H1 (cell line): ENCODE measurements around the gene HOXB5. TPM values are rescaled to one million over a fixed set of nuclear protein-coding genes. Genes with fewer than 3 reads are reported as not detected.
A peak's percentile ranks its signal among the peaks of the same experiment; 100 is the strongest.

ENCODE experiments used
- CTCF ChIA-PET: fragments of 300-600 bp; sonication (Branson Sonifier 250); formaldehyde crosslinking; loops from one replicate; lab custom pipeline; 2021; ENCODE audit not compliant: partially characterized antibody; lab: Charles Lee
- POLR2A ChIA-PET: fragments of 300-600 bp; sonication (Branson Sonifier 250); formaldehyde crosslinking; loops from one replicate; lab custom pipeline; 2021; ENCODE audit warnings: inconsistent platforms; ENCODE audit not compliant: partially characterized antibody; lab: Charles Lee
- DNase-seq, 2 experiments: peaks; one replicate each; pipeline versions ENCODE4 v3.0.0 to v3.0.0-alpha.2; 2010 to 2022; ENCODE audit warnings: low spot score in 2 of 2, low read depth in 1 of 2, mixed read lengths in 1 of 2
- FAIRE-seq: peaks from 2 replicates; lab custom pipeline; 2011; peaks lifted over from hg19 to GRCh38; lab: Jason Lieb, UNC
- H2AFZ ChIP-seq: 2 replicates; pipeline ENCODE4 v1.8.1; 2012; ENCODE audit warnings: low read length, inconsistent platforms
- H2AK5ac ChIP-seq: 2 replicates; pipeline ENCODE4 v1.6.1; 2013; ENCODE audit warnings: low read depth, low read length
- H2BK120ac ChIP-seq: replicated peaks from 2 replicates; pipeline ENCODE3; 2013; ENCODE audit warnings: low read depth, low read length, inconsistent platforms
- H2BK12ac ChIP-seq: 2 replicates; pipeline ENCODE4 v1.6.1; 2013; ENCODE audit warnings: low read depth, low read length
- H2BK15ac ChIP-seq: 2 replicates; pipeline ENCODE4 v1.6.1; 2013; ENCODE audit warnings: low read length
- H2BK20ac ChIP-seq: 2 replicates; pipeline ENCODE4 v1.6.1; 2013; ENCODE audit warnings: low read length
- H2BK5ac ChIP-seq: 2 replicates; pipeline ENCODE4 v1.6.1; 2013; ENCODE audit warnings: low read depth, low read length
- H3K14ac ChIP-seq: 2 replicates; pipeline ENCODE4 v1.6.1; 2013; ENCODE audit warnings: inconsistent platforms; ENCODE audit not compliant: insufficient read length
- H3K18ac ChIP-seq: 2 replicates; pipeline ENCODE4 v1.6.1; 2013; ENCODE audit warnings: low read length; ENCODE audit errors: extremely low read depth
- H3K23ac ChIP-seq: 2 replicates; pipeline ENCODE4 v1.6.1; 2013; ENCODE audit warnings: inconsistent platforms; ENCODE audit not compliant: insufficient read length
- H3K23me2 ChIP-seq: 2 replicates; pipeline ENCODE4 v1.6.1; 2013; ENCODE audit warnings: low read depth, low read length
- H3K27ac ChIP-seq: 2 replicates; pipeline ENCODE4 v1.6.1; 2011; ENCODE audit warnings: low read depth, low read length, inconsistent platforms
- H3K27me3 ChIP-seq, 4 experiments: replicated peaks in 1 of 4; 1 replicate in 1 of 4; 2 replicates in 3 of 4; pipeline versions ENCODE4 v1.6.1 to v1.8.1; 2011 to 2013; ENCODE audit warnings: low read length in 3 of 4, mild to moderate bottlenecking in 3 of 4, inconsistent platforms in 2 of 4, mixed read lengths in 2 of 4, moderate library complexity in 1 of 4; ENCODE audit not compliant: control insufficient read depth in 3 of 4, insufficient read depth in 3 of 4; ENCODE audit errors: extremely low read depth in 1 of 4
- H3K36me3 ChIP-seq, 4 experiments: 2 replicates each; pipeline versions ENCODE4 v1.6.1 to v1.8.1; 2011 to 2013; ENCODE audit warnings: mild to moderate bottlenecking in 4 of 4, low read length in 3 of 4, moderate library complexity in 2 of 4, control low read depth in 1 of 4, inconsistent platforms in 1 of 4; ENCODE audit not compliant: insufficient read depth in 4 of 4, control insufficient read depth in 2 of 4
- H3K4ac ChIP-seq: replicated peaks from 2 replicates; pipeline ENCODE3; 2013; ENCODE audit warnings: low read length, low read depth, mixed read lengths, inconsistent platforms; ENCODE audit not compliant: insufficient read length
- H3K4me1 ChIP-seq, 4 experiments: replicated peaks in 1 of 4; 1 replicate in 1 of 4; 2 replicates in 3 of 4; pipeline versions ENCODE4 v1.6.1 to v1.8.1; 2011 to 2013; ENCODE audit warnings: low read length in 3 of 4, inconsistent platforms in 2 of 4, mixed read lengths in 1 of 4; ENCODE audit not compliant: insufficient read depth in 4 of 4, control insufficient read depth in 3 of 4
- H3K4me2 ChIP-seq, 2 experiments: 2 replicates each; pipeline versions ENCODE4 v1.6.1 to v1.8.1; 2011 to 2013; ENCODE audit warnings: low read depth in 2 of 2, low read length in 2 of 2, control low read depth in 1 of 2, inconsistent platforms in 1 of 2, mild to moderate bottlenecking in 1 of 2; ENCODE audit not compliant: insufficient read depth in 1 of 2
- H3K4me3 ChIP-seq, 4 experiments: fragments of 200-600, 300-600 bp in 1 of 4; sonication (generic), shearing (Covaris generic), sonication (Bioruptor Twin) in 1 of 4; 2 replicates each; pipeline versions ENCODE4 v1.5.1 to v1.8.1; 2011 to 2016; ENCODE audit warnings: low read length in 4 of 4, low read depth in 3 of 4, control low read depth in 2 of 4, inconsistent platforms in 2 of 4, mild to moderate bottlenecking in 2 of 4, mixed read lengths in 1 of 4, moderate library complexity in 1 of 4; ENCODE audit not compliant: insufficient read depth in 2 of 4; ENCODE audit errors: extremely low read depth in 1 of 4
- H3K56ac ChIP-seq: replicated peaks from 2 replicates; pipeline ENCODE3; 2013; ENCODE audit warnings: low read depth, mild to moderate bottlenecking, mixed read lengths, low read length, inconsistent platforms; ENCODE audit not compliant: insufficient read length
- H3K79me1 ChIP-seq: 2 replicates; pipeline ENCODE4 v1.6.1; 2013; ENCODE audit warnings: low read depth, low read length, control low read depth
- H3K79me2 ChIP-seq, 2 experiments: 2 replicates each; pipeline versions ENCODE4 v1.6.1 to v1.8.1; 2012 to 2013; ENCODE audit warnings: low read length in 2 of 2, mild to moderate bottlenecking in 2 of 2, inconsistent platforms in 1 of 2; ENCODE audit not compliant: insufficient read depth in 2 of 2, control insufficient read depth in 1 of 2
- H3K9ac ChIP-seq, 4 experiments: replicated peaks in 1 of 4; 1 replicate in 1 of 4; 2 replicates in 3 of 4; pipeline versions ENCODE4 v1.6.1 to v1.8.1; 2011 to 2013; ENCODE audit warnings: low read depth in 3 of 4, low read length in 3 of 4, control low read depth in 2 of 4, mild to moderate bottlenecking in 2 of 4, moderate library complexity in 2 of 4, inconsistent platforms in 1 of 4; ENCODE audit errors: extremely low read depth in 1 of 4
- H3K9me3 ChIP-seq, 2 experiments: 2 replicates each; pipeline versions ENCODE4 v1.6.1 to v1.8.1; 2012 to 2013; ENCODE audit warnings: mild to moderate bottlenecking in 2 of 2, moderate library complexity in 2 of 2, control low read depth in 1 of 2, inconsistent platforms in 1 of 2, low read depth in 1 of 2, low read length in 1 of 2, mixed read lengths in 1 of 2; ENCODE audit not compliant: insufficient read depth in 2 of 2
- H4K20me1 ChIP-seq, 2 experiments: replicated peaks in 1 of 2; 2 replicates each; pipeline versions ENCODE3 to v1.8.1; 2011 to 2013; ENCODE audit warnings: inconsistent platforms in 2 of 2, low read length in 2 of 2, mild to moderate bottlenecking in 1 of 2; ENCODE audit not compliant: insufficient read depth in 2 of 2, control insufficient read depth in 1 of 2
- H4K5ac ChIP-seq: 2 replicates; pipeline ENCODE4 v1.6.1; 2013; ENCODE audit warnings: low read length, low read depth, mixed read lengths, inconsistent platforms; ENCODE audit not compliant: insufficient read length
- H4K8ac ChIP-seq: 2 replicates; pipeline ENCODE4 v1.8.0; 2013; ENCODE audit warnings: mild to moderate bottlenecking, moderate library complexity, low read length, inconsistent platforms; ENCODE audit not compliant: insufficient read depth; ENCODE audit errors: extremely low read depth
- H4K91ac ChIP-seq: replicated peaks from 2 replicates; pipeline ENCODE3; 2013; ENCODE audit warnings: low read length, mixed read lengths, inconsistent platforms; ENCODE audit not compliant: insufficient read length
- EZH2 ChIP-seq: fragments of 200-600 bp; sonication (generic); IDR thresholded peaks from 2 replicates; pipeline ENCODE4 v1.7.1; 2012; ENCODE audit warnings: low read depth, mild to moderate bottlenecking, moderate library complexity, low read length, inconsistent platforms; ENCODE audit not compliant: severe bottlenecking
- NRF1 ChIP-seq: IDR thresholded peaks from 2 replicates; pipeline ENCODE4 v1.6.1; 2011; ENCODE audit warnings: mild to moderate bottlenecking, low read depth, low read length, improper control_type of control experiment
- RNF2 ChIP-seq: fragments of 200-900, 300-1000 bp; sonication (generic); IDR thresholded peaks from 2 replicates; pipeline ENCODE4 v1.7.1; 2016; ENCODE audit warnings: borderline replicate concordance, low read depth, mild to moderate bottlenecking, antibody characterized with exemption, low read length; ENCODE audit not compliant: poor library complexity, severe bottlenecking; ENCODE audit errors: missing control alignments
- WGBS, 2 experiments: shearing (Covaris generic) in 1 of 2; methylation state at CpG; one replicate each; pipeline versions ENCODE4 v1.1.6 to v1.1.7; 2013 to 2015; ENCODE audit warnings: low lambda C conversion rate in 2 of 2, mixed read lengths in 2 of 2, inconsistent platforms in 1 of 2, low coverage in 1 of 2, missing lambda C conversion rate in 1 of 2; ENCODE audit not compliant: insufficient replicate concordance in 2 of 2, insufficient coverage in 1 of 2, insufficient read length in 1 of 2; ENCODE audit errors: extremely low coverage in 1 of 2, missing lambda C conversion rate in 1 of 2; 5-methylcytosine and 5-hydroxymethylcytosine counted together
- polyA plus RNA-seq, 7 experiments: library from polyadenylated mRNA; depleted of rRNA in 3 of 7; stranded (reverse) in 5 of 7; unstranded in 2 of 7; fragments of >200 nt in 5 of 7; fragments of 200-250 nt in 2 of 7; gene quantifications; 1 replicate in 5 of 7; 2 replicates in 1 of 7; 4 replicates in 1 of 7; pipeline versions ENCODE4 v1.2.1 to v1.2.3, GENCODE V29; 2011 to 2013; ENCODE audit warnings: missing spikeins in 2 of 7, mixed read lengths in 2 of 7
- total RNA-seq: library from RNA; stranded (reverse); fragmentation: NEBNext Ultra II Directional; extraction: Animal tissue kit (Norgen Biotek cat#: 25700); gene quantifications from 2 replicates; pipeline ENCODE4 v1.2.1, GENCODE V29; 2021
- TF ChIP-seq, protein P1 (sequence below), 3 experiments: IDR thresholded peaks; 1 replicate in 2 of 3; 2 replicates in 1 of 3; pipeline versions ENCODE4 v1.5.1 to v1.6.1; 2011; ENCODE audit warnings: low read length in 3 of 3, mild to moderate bottlenecking in 3 of 3, inconsistent platforms in 2 of 3, low read depth in 1 of 3, moderate library complexity in 1 of 3; ENCODE audit not compliant: insufficient read depth in 1 of 3; ENCODE audit errors: control extremely low read depth in 1 of 3
- TF ChIP-seq, protein P2 (sequence below): IDR thresholded peaks from 2 replicates; pipeline ENCODE4 v1.6.1; 2011; ENCODE audit warnings: low read depth, mild to moderate bottlenecking, low read length; ENCODE audit not compliant: insufficient read depth
- TF ChIP-seq, protein P3 (sequence below): IDR thresholded peaks from 2 replicates; pipeline ENCODE4 v1.6.1; 2011; ENCODE audit warnings: low read length, improper control_type of control experiment

The HOXB5 gene
- total and polyA plus RNA-seq, 2 of the 8 experiments (the other 6 are each of a cell fraction or from before 2014, with no cell fraction given): not detected

DNA sequence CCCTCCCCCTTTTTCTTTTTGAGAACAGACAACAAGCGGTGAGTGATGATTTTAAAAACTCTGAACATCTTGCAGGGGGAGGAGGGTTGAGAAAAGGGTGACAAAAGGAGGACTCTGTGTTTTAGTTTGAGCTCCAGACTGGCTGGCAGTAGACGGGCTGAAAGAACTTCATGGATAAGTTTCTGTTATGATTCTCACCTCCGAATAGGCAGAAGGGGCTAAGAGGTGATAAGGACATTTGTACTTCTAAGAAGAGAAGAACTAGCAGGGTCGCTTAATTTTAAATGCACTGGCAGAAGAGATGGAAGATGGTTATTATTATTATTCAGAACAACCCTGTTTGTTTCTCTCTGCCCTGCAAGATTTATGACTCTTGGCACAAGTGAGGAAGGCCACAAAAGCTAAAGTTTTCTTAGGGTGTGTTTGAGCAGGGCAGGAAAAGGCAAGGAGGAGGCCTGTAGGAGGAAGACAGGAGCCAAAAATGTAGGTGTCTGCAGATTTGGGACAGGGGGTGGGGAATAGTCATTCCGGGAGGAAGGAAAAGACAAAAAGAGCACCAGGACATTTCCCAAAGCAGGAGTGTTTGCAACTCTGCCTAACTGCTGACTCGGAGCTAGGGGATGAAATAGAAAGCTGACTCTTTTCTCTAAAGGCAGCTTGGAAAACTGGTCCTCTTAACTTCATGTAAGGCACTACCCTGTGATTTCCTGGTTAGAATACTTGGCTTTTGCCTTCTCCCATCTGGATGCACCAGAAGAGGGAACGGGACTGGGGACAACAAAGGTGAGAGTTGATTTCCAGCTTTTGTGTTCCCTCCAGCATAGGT is 36.8 kb downstream of the HOXB5 start:
- Histone ChIP-seq H4K8ac (no peak overlapping the region), H3K79me2 (no peaks in the 10 kb centered on the region), H3K36me3 (peaks cover 0 to 8% (median 0%) of the 10 kb centered on the region in 4 experiments; a peak in 1 of 8 replicates), H3K9me3 (no peaks in the 10 kb centered on the region), H3K79me1 (no peaks in the 10 kb centered on the region), H3K56ac (no peak overlapping the region), H3K23ac (no peak overlapping the region), H2BK12ac (no peak overlapping the region), H4K5ac (no peak overlapping the region), H2BK20ac (no peak overlapping the region), H2BK120ac (no peak overlapping the region), H3K18ac (no peak overlapping the region; the same call in 1 of the 2 replicates), H2BK5ac (no peak overlapping the region), H3K4me2 (no peak overlapping the region), H3K27me3 (peaks cover 98 to 100% (median 99%) of the 10 kb centered on the region in 4 experiments), H2AK5ac (no peak overlapping the region), H3K23me2 (no peaks in the 10 kb centered on the region), H3K27ac (no peak overlapping the region), H3K4ac (no peak overlapping the region), H3K14ac (no peak overlapping the region), H3K4me1 (peaks cover 0 to 11% (median 8%) of the 10 kb centered on the region in 4 experiments; a peak in 5 of 7 replicates), H3K4me3 (no peak overlapping the region), H2AFZ (no peak overlapping the region), H4K91ac (no peak overlapping the region), H4K20me1 (peaks cover 22 to 33% of the 10 kb centered on the region in 2 experiments), H3K9ac (no peak overlapping the region), H2BK15ac (no peak overlapping the region)
- 19% methylated on average over 7 of the region's 7 CpGs; no CpG with 5 or more reads in 1 of the 2 experiments for WGBS, 2 experiments
- DNase-seq: no peak
- no peak for FAIRE-seq
- POLR2A ChIA-PET: interaction anchor here (1.0 to 1.7 kb wide), 4 partner anchors 10 to 13 kb away, joined by 3 to 8 read pairs (median 4); no protein-coding TSS in a partner anchor
- CTCF ChIA-PET: interaction anchor here (0.6 to 4.0 kb wide), 14 partner anchors 10 to 249 kb away, joined by 3 to 18 read pairs (median 4); no protein-coding TSS in a partner anchor
- TF ChIP-seq EZH2 (peak; percentile 84), NRF1 (no peak), RNF2 (peak; percentile 1)
- TF ChIP-seq, protein P1, sequence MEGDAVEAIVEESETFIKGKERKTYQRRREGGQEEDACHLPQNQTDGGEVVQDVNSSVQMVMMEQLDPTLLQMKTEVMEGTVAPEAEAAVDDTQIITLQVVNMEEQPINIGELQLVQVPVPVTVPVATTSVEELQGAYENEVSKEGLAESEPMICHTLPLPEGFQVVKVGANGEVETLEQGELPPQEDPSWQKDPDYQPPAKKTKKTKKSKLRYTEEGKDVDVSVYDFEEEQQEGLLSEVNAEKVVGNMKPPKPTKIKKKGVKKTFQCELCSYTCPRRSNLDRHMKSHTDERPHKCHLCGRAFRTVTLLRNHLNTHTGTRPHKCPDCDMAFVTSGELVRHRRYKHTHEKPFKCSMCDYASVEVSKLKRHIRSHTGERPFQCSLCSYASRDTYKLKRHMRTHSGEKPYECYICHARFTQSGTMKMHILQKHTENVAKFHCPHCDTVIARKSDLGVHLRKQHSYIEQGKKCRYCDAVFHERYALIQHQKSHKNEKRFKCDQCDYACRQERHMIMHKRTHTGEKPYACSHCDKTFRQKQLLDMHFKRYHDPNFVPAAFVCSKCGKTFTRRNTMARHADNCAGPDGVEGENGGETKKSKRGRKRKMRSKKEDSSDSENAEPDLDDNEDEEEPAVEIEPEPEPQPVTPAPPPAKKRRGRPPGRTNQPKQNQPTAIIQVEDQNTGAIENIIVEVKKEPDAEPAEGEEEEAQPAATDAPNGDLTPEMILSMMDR (IDR thresholded peaks at IDR 0.05; ENCODE audit: control extremely low read depth in 1 of 3, insufficient read depth in 1 of 3, low read depth in 1 of 3, low read length in 3 of 3): no peak
- TF ChIP-seq, protein P2, sequence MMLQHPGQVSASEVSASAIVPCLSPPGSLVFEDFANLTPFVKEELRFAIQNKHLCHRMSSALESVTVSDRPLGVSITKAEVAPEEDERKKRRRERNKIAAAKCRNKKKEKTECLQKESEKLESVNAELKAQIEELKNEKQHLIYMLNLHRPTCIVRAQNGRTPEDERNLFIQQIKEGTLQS: no peak
- TF ChIP-seq, protein P3, sequence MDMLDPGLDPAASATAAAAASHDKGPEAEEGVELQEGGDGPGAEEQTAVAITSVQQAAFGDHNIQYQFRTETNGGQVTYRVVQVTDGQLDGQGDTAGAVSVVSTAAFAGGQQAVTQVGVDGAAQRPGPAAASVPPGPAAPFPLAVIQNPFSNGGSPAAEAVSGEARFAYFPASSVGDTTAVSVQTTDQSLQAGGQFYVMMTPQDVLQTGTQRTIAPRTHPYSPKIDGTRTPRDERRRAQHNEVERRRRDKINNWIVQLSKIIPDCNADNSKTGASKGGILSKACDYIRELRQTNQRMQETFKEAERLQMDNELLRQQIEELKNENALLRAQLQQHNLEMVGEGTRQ: no peak
